NCI-H510A treated with DMSO at 0.1 percent for 48 hours (cell line): Measurements from ENCODE around the gene COMT.

Experiments used
- DNase-seq: peaks from one replicate; lab custom pipeline; 2025; lab: John Stamatoyannopoulos, UW

Gene COMT

DNA sequence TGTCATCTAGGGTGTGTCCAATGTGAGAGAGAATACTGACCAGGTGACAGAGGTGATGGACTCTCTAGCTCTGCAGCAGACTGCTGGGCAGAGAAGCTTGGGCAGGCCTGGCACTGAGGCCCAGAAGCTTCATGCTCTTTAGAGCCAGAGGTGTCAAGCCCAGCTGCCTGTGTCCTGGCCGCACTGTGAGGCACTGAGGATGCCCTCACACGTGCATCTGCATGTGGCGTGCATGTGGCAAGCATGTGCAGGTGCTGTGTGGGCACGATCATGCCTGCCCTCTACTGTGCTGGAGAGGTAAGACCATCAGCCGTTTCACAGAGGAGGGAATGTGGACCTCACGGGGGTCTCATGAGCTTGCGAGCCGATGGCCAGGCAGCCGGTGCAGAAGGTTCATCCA, 15.9 kb downstream of the COMT start:
- DNase-seq = no peak

- no peak for DNase-seq
These were observed 16.8 kb downstream of the COMT start for GRCh38 chr22:19958083-19959042.

DNA sequence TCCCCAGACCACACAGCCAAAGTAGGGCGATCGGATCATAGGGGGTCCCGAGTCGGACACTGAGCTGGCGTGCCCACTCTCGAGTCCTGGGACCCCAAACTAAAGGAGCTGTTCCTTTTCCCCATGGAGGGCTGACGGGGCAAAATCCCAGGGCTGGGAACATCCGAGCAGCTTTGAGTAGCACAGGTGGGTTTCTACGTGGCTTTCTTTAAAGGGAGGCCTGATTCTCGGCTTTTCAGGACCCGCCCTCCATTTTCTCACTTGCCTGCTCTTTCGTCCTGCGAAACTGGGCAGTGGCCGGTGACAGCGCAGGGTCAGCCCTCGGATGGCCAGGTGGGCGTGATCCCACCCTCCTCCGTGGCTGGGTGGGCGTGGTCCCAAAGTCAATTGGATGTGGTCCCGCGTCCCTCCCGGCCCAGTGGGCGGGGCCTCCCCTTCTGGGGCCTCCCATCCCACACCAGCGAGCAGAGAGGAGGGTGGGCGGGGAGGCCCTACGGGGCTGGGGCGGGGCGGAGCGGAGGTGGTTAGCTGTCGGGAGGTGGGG, 17.5 kb downstream of the COMT start:
- no peak for DNase-seq

DNA sequence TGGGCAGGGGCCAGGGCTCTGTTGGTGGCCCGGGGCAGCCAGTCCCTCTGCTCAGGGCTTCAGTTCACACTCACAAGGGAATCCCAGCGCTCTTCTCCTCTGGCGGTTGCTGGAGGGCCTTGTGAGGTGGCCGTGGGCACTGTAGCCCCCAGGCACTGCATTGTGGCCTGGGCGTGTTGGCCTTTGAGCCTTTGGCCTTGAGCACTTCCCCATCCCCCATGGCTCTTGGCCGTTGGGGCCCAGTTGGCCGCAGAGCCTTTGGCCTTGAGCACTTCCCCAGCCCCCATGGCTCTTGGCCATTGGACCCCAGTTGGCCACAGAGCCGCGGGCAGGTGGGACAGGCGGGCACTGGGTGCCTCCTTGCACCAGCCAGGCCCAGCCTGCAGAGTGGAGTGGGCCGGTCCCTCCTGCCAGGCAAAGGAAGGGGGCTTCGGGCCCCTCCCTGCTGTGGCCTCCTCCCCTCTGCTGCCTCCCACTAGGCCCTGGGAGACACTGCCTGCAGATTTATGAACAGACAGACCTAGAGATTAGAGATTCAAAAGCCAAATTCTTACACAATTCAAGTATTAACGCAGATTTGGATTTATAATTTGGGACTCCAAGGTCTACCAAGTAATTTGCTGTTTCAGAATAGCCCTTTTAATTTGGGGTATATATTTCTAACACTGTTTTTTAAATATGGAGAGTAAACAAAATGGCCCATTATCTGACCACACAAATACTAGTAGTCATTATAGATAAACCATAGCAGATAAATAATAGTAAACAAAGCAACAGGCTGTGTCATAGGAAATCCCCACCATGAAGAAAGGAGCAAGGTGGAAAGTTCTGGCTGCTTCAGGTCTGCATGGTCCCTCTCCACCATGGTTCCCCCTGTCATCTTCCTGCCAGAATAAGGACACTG, 18.3 kb downstream of the COMT start:
- DNase-seq = no peak

GRCh38 chr22:19960491-19961200, 19.1 kb downstream of the COMT start:
- no peak for DNase-seq

DNA sequence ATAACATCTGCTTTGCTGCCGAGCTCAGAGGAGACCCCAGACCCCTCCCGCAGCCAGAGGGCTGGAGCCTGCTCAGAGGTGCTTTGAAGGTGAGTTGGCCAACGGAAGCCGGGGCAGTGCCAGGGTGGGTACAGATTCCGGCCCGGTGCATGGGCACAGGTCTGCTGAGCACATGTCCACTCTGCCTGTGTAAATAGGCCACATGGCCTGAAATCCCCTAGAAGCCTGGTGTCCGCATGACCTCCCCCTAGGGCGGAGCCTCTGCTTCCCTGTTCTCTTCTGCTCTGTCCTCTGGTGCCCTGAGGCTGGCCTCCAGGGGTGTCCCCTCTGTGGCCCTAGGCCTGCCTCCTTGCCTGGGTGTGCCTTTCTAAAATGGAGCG, 19.6 kb downstream of the COMT start:
- no peak for DNase-seq

GRCh38 chr22:19961868-19962245, 20.3 kb downstream of the COMT start:
- no peak for DNase-seq

- peak; percentile 61 for DNase-seq
These were observed 20.8 kb downstream of the COMT start for GRCh38 chr22:19962246-19962908.

- DNase-seq = peak; percentile 53
These were observed 21.6 kb downstream of the COMT start for GRCh38 chr22:19962909-19963806.

DNA sequence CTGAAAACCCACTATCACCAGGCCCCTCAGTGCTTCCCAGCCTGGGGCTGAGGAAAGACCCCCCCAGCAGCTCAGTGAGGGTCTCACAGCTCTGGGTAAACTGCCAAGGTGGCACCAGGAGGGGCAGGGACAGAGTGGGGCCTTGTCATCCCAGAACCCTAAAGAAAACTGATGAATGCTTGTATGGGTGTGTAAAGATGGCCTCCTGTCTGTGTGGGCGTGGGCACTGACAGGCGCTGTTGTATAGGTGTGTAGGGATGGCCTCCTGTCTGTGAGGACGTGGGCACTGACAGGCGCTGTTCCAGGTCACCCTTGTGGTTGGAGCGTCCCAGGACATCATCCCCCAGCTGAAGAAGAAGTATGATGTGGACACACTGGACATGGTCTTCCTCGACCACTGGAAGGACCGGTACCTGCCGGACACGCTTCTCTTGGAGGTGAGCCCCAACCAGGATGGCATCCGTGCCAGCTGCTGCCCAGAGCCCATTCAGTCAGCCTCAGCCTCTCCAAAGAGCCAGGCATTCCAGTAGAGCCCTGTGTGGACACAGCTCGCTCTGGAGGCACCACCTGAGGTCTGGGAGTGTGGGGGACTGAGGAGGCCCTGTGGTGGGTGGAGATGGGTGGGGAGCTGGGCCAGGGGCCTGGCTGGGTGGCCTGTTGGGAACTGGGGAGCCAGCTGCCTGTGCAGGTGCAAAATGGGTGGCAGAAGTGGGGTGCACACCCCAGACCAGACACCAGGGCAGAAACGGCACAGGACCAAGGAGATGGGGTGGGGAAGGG, 22.5 kb downstream of the COMT start:
- no peak for DNase-seq

DNA sequence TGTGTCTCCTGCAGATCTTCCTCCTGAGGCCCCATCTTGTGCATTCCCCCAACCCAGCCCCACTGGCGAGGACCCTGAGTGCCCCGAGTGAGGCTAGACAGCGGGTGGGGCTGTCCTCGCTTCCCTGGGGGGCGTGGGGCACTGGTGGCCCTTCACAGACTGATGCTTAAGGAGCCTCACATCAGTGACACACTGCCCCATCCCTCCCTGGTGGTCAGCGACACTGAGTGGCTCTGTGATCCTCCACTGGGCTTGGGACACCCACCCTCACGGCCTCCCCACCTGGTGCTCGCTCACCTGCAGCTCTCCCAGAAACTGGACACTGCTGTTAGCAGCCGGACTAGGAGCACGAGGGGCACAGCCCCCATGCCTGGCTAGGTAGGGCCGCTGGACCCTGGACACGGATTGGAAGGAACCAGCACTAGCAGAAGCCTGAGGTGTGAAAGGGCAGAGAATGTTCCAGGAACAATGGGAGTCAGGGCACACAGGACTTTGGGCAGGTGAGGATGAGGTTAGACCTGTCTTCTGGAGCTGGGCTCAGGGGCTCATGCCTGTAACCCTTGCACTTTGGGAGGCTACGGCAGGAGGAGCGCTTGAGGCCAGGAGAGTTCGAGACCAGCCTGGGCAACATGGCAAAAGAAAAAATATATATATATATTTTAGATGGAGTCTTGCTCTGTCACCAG, 23.3 kb downstream of the COMT start:
- DNase-seq = no peak

DNA sequence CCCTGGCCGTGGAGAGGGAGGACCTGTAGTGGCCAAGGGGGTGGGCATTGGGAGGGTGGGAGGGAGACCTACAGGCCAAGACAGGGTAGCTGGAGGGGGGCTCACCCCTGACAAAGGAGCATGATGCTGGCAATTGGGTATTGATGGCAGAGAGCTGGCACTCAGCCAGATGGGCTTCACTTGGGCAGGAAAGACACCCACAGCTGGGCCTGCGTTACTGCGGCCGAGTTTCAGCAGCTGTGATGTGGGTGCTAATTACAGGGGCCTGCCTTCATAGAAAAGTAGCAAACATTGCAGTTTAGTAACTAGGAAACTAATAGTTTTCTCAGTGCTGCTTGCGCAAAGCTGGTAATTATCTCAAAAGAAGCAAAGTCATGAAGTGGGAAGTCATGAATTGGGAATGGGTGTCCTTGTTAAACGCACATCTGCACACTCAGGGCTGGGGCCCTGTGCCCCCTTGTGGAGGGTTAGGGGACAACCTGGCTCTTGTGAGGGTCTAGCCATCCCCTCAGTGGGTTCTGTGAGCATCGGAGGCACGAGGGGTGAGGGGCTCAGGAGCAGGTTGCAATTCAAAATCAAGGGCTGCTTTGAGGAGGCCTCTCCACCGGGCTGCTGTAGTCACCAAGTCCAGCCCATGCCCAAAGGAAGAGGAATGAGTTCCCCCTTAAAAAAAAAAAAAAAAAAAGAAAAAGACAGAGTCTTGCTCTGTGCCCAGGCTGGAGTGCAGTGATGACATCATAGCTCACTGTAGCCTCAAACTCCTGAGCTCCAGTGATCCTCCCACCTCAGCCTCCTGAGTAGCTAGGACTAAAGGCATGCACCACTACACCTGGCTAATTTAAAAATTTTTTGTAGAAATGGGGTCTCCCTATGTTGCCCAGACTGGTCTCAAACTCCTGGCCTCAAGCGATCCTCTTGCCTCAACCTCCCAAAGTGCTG, 24.5 kb downstream of the COMT start:
- DNase-seq = no peak

DNA sequence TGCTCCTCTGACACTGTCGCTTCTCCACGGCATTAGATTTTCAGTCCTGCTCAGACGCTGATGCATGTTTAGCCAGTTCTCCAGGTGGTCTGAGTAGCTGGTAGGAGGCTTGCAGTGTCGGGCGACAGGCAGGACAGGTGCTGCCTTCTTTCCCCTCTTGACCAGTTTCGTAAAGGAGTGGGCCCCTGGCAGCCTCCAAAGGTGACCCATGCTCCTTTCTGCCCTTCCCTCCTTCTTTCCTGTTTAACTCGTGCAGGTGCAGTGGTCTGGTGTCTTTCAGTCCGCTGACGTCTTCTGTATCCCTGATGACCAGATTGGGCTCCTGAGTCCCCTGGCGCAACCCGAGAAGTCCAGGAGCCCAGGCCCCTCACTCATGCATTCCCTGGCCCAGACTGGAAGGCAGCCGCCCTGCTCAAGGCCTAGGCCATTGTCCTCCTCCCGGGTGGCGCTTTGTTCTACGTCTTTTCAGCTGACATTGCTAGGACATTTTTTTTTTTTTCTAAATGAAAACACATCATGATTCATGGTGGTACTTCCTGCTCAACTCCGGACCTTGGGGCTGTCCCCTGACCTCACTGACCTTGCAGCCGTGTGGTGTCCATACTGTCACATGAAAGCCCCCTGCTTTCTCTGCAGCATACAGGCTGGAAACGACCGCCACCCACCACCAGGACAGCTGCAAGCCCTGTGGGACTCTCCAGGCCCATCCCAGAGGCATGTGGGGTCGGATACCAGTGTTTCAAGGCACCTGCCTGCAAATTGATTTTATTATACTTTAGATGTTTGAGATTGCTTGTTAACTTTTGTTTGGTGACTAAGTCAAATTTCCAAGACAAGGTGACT, 25.6 kb downstream of the COMT start:
- no peak for DNase-seq

DNA sequence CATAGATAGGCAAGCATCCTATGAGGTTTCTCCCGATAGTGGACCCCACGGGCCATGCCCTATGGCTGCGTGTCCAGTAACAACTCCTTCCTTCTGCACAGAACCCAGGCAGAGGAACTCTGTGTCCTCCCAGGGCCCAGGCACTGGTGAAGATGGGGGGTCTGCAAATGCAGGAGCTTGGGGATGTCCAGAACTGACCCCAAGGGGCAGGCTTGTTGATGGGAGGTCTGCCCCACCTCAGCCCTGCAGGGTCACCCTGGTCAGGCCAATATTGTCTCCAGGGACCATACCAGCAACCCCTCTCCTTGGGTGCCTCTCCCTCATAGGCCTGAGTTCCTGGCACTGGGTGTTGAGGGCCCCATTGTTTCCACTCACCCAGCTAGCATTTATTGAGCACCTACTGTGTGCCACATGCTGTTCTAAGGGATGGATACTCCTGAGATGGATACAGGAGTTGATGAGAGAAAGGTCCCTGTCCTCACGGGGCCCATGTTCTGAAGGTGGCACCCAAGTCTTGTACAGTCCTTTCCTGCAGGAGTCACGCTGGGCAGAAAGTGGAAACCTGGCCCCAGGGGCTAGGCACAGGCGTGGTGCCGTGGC, 26.4 kb downstream of the COMT start:
- no peak for DNase-seq

GRCh38 chr22:19968450-19968891, 26.9 kb downstream of the COMT start:
- no peak for DNase-seq

DNA sequence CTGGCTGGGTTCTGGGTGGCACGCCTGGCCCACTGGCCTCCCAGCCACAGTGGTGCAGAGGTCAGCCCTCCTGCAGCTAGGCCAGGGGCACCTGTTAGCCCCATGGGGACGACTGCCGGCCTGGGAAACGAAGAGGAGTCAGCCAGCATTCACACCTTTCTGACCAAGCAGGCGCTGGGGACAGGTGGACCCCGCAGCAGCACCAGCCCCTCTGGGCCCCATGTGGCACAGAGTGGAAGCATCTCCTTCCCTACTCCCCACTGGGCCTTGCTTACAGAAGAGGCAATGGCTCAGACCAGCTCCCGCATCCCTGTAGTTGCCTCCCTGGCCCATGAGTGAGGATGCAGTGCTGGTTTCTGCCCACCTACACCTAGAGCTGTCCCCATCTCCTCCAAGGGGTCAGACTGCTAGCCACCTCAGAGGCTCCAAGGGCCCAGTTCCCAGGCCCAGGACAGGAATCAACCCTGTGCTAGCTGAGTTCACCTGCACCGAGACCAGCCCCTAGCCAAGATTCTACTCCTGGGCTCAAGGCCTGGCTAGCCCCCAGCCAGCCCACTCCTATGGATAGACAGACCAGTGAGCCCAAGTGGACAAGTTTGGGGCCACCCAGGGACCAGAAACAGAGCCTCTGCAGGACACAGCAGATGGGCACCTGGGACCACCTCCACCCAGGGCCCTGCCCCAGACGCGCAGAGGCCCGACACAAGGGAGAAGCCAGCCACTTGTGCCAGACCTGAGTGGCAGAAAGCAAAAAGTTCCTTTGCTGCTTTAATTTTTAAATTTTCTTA, 27.8 kb downstream of the COMT start:
- DNase-seq = no peak
